HepG2 (cell line): Measurements from ENCODE around the gene PLVAP. TPM values are rescaled to one million over a fixed set of nuclear protein-coding genes. Genes with fewer than 3 reads are reported as not detected.

ENCODE experiments used
- ARNT2 ChIP-seq: sonication (generic); formaldehyde crosslinking; IDR thresholded peaks from 2 replicates; pipeline ENCODE4 v1.8.0; 2022; ENCODE audit warnings: mild to moderate bottlenecking, low read depth, missing genetic modification reagents, moderate library complexity
- ATF2 ChIP-seq: sonication (generic); formaldehyde crosslinking; IDR thresholded peaks from 2 replicates; pipeline ENCODE4 v1.4.0; 2020; ENCODE audit warnings: missing genetic modification reagents
- GLI4 ChIP-seq: sonication (generic); formaldehyde crosslinking; IDR thresholded peaks from 2 replicates; pipeline ENCODE4 v1.5.1; 2020; ENCODE audit warnings: missing genetic modification reagents, mild to moderate bottlenecking, moderate library complexity, borderline replicate concordance
- GTF2F1 ChIP-seq: fragments of 150-350 bp; IDR thresholded peaks from 2 replicates; pipeline ENCODE4 v1.6.1; 2014; ENCODE audit warnings: low read length
- NFKB2 ChIP-seq: sonication (generic); formaldehyde crosslinking; IDR thresholded peaks from 2 replicates; pipeline ENCODE4 v1.4.0; 2020; ENCODE audit warnings: missing genetic modification reagents, borderline replicate concordance
- POLR2AphosphoS5 ChIP-seq: IDR thresholded peaks from 2 replicates; pipeline ENCODE4 v1.6.1; 2012; ENCODE audit warnings: low read depth, low read length
- RBM22 ChIP-seq: fragments of 200-400 bp; formaldehyde crosslinking; optimal IDR thresholded peaks from 2 replicates; pipeline ENCODE3; 2017; ENCODE audit warnings: mild to moderate bottlenecking, low read length, moderate library complexity
- SIN3A ChIP-seq: IDR thresholded peaks from 2 replicates; pipeline ENCODE4 v1.6.1; 2011; ENCODE audit warnings: low read depth, mild to moderate bottlenecking, control low read depth, low read length, borderline replicate concordance
- TBX3 ChIP-seq: fragments of 450-650 bp; IDR thresholded peaks from 2 replicates; pipeline ENCODE4 v1.6.1; 2017; ENCODE audit warnings: antibody characterized with exemption, mild to moderate bottlenecking, inconsistent platforms, borderline replicate concordance
- ZEB1 ChIP-seq: IDR thresholded peaks from 2 replicates; pipeline ENCODE4 v1.6.1; 2012; ENCODE audit warnings: mild to moderate bottlenecking, low read depth, inconsistent platforms; ENCODE audit not compliant: insufficient replicate concordance
- ZNF230 ChIP-seq: sonication (generic); formaldehyde crosslinking; IDR thresholded peaks from 2 replicates; pipeline ENCODE4 v1.4.0; 2020; ENCODE audit warnings: mild to moderate bottlenecking, missing genetic modification reagents
- ZNF281 ChIP-seq: sonication (generic); formaldehyde crosslinking; IDR thresholded peaks from 2 replicates; pipeline ENCODE4 v1.4.0; 2020; ENCODE audit warnings: missing genetic modification reagents, borderline replicate concordance
- ZNF552 ChIP-seq: sonication (generic); formaldehyde crosslinking; IDR thresholded peaks from 2 replicates; pipeline ENCODE4 v1.9.0; 2022; ENCODE audit warnings: missing genetic modification reagents, mild to moderate bottlenecking, borderline replicate concordance
- ZNF562 ChIP-seq: sonication (generic); formaldehyde crosslinking; IDR thresholded peaks from 2 replicates; pipeline ENCODE4 v1.8.0; 2022; ENCODE audit warnings: missing genetic modification reagents, borderline replicate concordance
- ZNF615 ChIP-seq: sonication (generic); formaldehyde crosslinking; IDR thresholded peaks from 2 replicates; pipeline ENCODE4 v1.5.0; 2020; ENCODE audit warnings: mild to moderate bottlenecking, missing genetic modification reagents, borderline replicate concordance
- ZNF670 ChIP-seq: sonication (generic); formaldehyde crosslinking; IDR thresholded peaks from 2 replicates; pipeline ENCODE4 v1.8.0; 2022; ENCODE audit warnings: mild to moderate bottlenecking, missing genetic modification reagents, borderline replicate concordance
- ZNF724P ChIP-seq: sonication (generic); formaldehyde crosslinking; IDR thresholded peaks from 2 replicates; pipeline ENCODE4 v1.8.0; 2022; ENCODE audit warnings: missing genetic modification reagents, borderline replicate concordance
- polyA plus RNA-seq, 8 experiments: library from polyadenylated mRNA; depleted of rRNA in 3 of 8; stranded (reverse) in 7 of 8; unstranded in 1 of 8; fragments of >200 nt; fragmentation: Illumina TruSeq in 4 of 8; extraction: Trizol in 4 of 8; gene quantifications; 2 replicates each; pipeline versions ENCODE4 v1.2.1 to v1.2.3, GENCODE V29; 2011 to 2016; ENCODE audit warnings: low read depth in 4 of 8, missing spikeins in 1 of 8, mixed read lengths in 1 of 8; ENCODE audit not compliant: insufficient read depth in 1 of 8
- total RNA-seq, 5 experiments: library from RNA; depleted of rRNA; stranded (reverse); fragments of >200 nt; fragmentation: Illumina TruSeq; extraction: Trizol; gene quantifications; 2 replicates each; pipeline ENCODE4 v1.2.3, GENCODE V29; 2016; ENCODE audit warnings: low read depth in 1 of 5
- TF ChIP-seq, protein P1 (sequence below): sonication (generic); formaldehyde crosslinking; IDR thresholded peaks from 2 replicates; pipeline ENCODE4 v1.5.1; 2020; ENCODE audit warnings: mild to moderate bottlenecking, moderate library complexity, missing genetic modification reagents
- TF ChIP-seq, protein P2 (sequence below): sonication (generic); IDR thresholded peaks from 2 replicates; pipeline ENCODE4 v1.6.1; 2016; ENCODE audit warnings: low read depth, borderline replicate concordance
- TF ChIP-seq, protein P3 (sequence below): sonication (generic); formaldehyde crosslinking; IDR thresholded peaks from 2 replicates; pipeline ENCODE4 v1.4.0; 2020; ENCODE audit warnings: missing genetic modification reagents

Gene PLVAP
- total and polyA plus RNA-seq, 2 of the 13 experiments (the other 11 are each of a cell fraction or from before 2014, with no cell fraction given): 0.26 TPM; not detected in 1

GRCh38 chr19:17305517-17306284, 71.4 kb downstream of the PLVAP start, which contains the start of gene MRPL34 (continued):
- TF ChIP-seq ZNF615 (CRISPR knock-in tag) (no peak), ZNF552 (CRISPR knock-in tag) (no peak), TBX3 (0 out of 2 replicates have a peak, but pooled peaks have one; percentile 33), POLR2AphosphoS5 (peak; percentile 84), RBM22 (no peak), NFKB2 (CRISPR knock-in tag) (no peak), GLI4 (no peak; the same call in 1 of the 2 replicates), ARNT2 (CRISPR knock-in tag) (peak; percentile 69), ZEB1 (no peak), ATF2 (peak; percentile 49; the same call in 1 of the 2 replicates), ZNF230 (CRISPR knock-in tag) (0 out of 2 replicates have a peak, but pooled peaks have one; percentile 26), SIN3A (peak; percentile 72; the same call in 1 of the 2 replicates), ZNF281 (no peak), GTF2F1 (no peak), ZNF562 (CRISPR knock-in tag) (no peak), ZNF670 (CRISPR knock-in tag) (peak; percentile 85), ZNF724P (no peak)
- TF ChIP-seq, protein P1, sequence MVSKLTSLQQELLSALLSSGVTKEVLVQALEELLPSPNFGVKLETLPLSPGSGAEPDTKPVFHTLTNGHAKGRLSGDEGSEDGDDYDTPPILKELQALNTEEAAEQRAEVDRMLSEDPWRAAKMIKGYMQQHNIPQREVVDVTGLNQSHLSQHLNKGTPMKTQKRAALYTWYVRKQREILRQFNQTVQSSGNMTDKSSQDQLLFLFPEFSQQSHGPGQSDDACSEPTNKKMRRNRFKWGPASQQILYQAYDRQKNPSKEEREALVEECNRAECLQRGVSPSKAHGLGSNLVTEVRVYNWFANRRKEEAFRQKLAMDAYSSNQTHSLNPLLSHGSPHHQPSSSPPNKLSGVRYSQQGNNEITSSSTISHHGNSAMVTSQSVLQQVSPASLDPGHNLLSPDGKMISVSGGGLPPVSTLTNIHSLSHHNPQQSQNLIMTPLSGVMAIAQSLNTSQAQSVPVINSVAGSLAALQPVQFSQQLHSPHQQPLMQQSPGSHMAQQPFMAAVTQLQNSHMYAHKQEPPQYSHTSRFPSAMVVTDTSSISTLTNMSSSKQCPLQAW (CRISPR knock-in tag): 0 out of 2 replicates have a peak, but pooled peaks have one; percentile 13
- TF ChIP-seq, protein P2, sequence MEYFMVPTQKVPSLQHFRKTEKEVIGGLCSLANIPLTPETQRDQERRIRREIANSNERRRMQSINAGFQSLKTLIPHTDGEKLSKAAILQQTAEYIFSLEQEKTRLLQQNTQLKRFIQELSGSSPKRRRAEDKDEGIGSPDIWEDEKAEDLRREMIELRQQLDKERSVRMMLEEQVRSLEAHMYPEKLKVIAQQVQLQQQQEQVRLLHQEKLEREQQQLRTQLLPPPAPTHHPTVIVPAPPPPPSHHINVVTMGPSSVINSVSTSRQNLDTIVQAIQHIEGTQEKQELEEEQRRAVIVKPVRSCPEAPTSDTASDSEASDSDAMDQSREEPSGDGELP: peak; percentile 99
- TF ChIP-seq, protein P3, sequence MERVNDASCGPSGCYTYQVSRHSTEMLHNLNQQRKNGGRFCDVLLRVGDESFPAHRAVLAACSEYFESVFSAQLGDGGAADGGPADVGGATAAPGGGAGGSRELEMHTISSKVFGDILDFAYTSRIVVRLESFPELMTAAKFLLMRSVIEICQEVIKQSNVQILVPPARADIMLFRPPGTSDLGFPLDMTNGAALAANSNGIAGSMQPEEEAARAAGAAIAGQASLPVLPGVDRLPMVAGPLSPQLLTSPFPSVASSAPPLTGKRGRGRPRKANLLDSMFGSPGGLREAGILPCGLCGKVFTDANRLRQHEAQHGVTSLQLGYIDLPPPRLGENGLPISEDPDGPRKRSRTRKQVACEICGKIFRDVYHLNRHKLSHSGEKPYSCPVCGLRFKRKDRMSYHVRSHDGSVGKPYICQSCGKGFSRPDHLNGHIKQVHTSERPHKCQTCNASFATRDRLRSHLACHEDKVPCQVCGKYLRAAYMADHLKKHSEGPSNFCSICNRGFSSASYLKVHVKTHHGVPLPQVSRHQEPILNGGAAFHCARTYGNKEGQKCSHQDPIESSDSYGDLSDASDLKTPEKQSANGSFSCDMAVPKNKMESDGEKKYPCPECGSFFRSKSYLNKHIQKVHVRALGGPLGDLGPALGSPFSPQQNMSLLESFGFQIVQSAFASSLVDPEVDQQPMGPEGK (CRISPR knock-in tag): peak; percentile 61; the same call in 1 of the 2 replicates
